K562 (cell line): ENCODE results near the gene CLCNKA. TPM values are rescaled to one million over a fixed set of nuclear protein-coding genes. Genes with fewer than 3 reads are reported as not detected.

Experiments
- ATAC-seq: fragments of 200-7000 bp; cut with Tn5 transposase; 3 replicates; pipeline ENCODE4 v1.9.1; 2020; ENCODE audit warnings: moderate library complexity
- BruUV-seq: library from RNA; stranded (reverse); fragments of 400-500 nt; replicated peaks from 2 replicates; lab custom pipeline; 2021; lab: Mats Ljungman, UMichigan
- CTCF ChIA-PET: fragments of 300-600 bp; formaldehyde crosslinking; extraction: SDS; loops from one replicate; lab custom pipeline; 2021; ENCODE audit warnings: low intra/inter-chr PET ratio; lab: Yijun Ruan, JAX
- POLR2A ChIA-PET: fragments of 300-600, 350-650 bp; sonication (Branson Sonifier 250); formaldehyde crosslinking; extraction: SDS; loops from one replicate; lab custom pipeline; 2021; ENCODE audit warnings: antibody characterized with exemption, inconsistent platforms; lab: Yijun Ruan, JAX
- DNase-seq, 4 experiments: peaks; one replicate each; pipeline versions ENCODE4 v3.0.0 to v3.0.0-alpha.2; 2011 to 2018; ENCODE audit warnings: low spot score in 3 of 4, mixed read lengths in 3 of 4; ENCODE audit errors: extremely low read depth in 1 of 4
- FAIRE-seq: peaks from 2 replicates; lab custom pipeline; 2011; peaks lifted over from hg19 to GRCh38; lab: Jason Lieb, UNC
- H2AFZ ChIP-seq: 2 replicates; pipeline ENCODE4 v1.6.0; 2011; ENCODE audit warnings: low read depth, low read length, control low read depth, inconsistent platforms
- H3K27ac ChIP-seq: fragments of 200-600 bp; 3 replicates; pipeline ENCODE4 v1.8.0; 2011; ENCODE audit warnings: low read depth, mild to moderate bottlenecking, control low read depth, inconsistent platforms, low read length, moderate library complexity, mixed read lengths; ENCODE audit errors: extremely low read depth
- H3K27me3 ChIP-seq, 2 experiments: fragments of 300-600 bp in 1 of 2; 2 replicates in 1 of 2; 3 replicates in 1 of 2; pipeline versions ENCODE4 v1.6.0 to v1.8.0; 2011; ENCODE audit warnings: inconsistent platforms in 2 of 2, low read length in 2 of 2, mild to moderate bottlenecking in 1 of 2, mixed read lengths in 1 of 2, moderate library complexity in 1 of 2; ENCODE audit not compliant: control insufficient read depth in 2 of 2, insufficient read depth in 2 of 2
- H3K36me3 ChIP-seq: fragments of 300-600 bp; 3 replicates; pipeline ENCODE4 v1.8.0; 2011; ENCODE audit warnings: mild to moderate bottlenecking, low read length, inconsistent platforms; ENCODE audit not compliant: control insufficient read depth, insufficient read depth
- H3K4me1 ChIP-seq, 2 experiments: fragments of 200-600 bp in 1 of 2; replicated peaks in 1 of 2; 2 replicates in 1 of 2; 3 replicates in 1 of 2; pipeline versions ENCODE4 v1.5.1 to v1.8.0; 2011; ENCODE audit warnings: inconsistent platforms in 2 of 2, low read length in 2 of 2, mild to moderate bottlenecking in 1 of 2, mixed read lengths in 1 of 2, moderate library complexity in 1 of 2; ENCODE audit not compliant: control insufficient read depth in 2 of 2, insufficient read depth in 2 of 2
- H3K4me2 ChIP-seq: 2 replicates; pipeline ENCODE4 v1.6.1; 2011; ENCODE audit warnings: low read length, control low read depth, inconsistent platforms, mixed read lengths; ENCODE audit not compliant: insufficient read depth
- H3K4me3 ChIP-seq: fragments of 200-600 bp; sonication (generic), shearing (Covaris generic); 2 replicates; pipeline ENCODE4 v1.5.1; 2016; ENCODE audit warnings: control low read depth, inconsistent platforms
- H3K79me2 ChIP-seq: fragments of 200-600 bp; 3 replicates; pipeline ENCODE4 v1.8.0; 2011; ENCODE audit warnings: low read length, inconsistent platforms; ENCODE audit not compliant: control insufficient read depth, insufficient read depth
- H3K9ac ChIP-seq, 2 experiments: 2 replicates each; pipeline versions ENCODE4 v1.6.0 to v1.6.1; 2011; ENCODE audit warnings: low read depth in 2 of 2, low read length in 2 of 2, control low read depth in 1 of 2, inconsistent platforms in 1 of 2, mild to moderate bottlenecking in 1 of 2, mixed read lengths in 1 of 2; ENCODE audit not compliant: insufficient read depth in 1 of 2
- H3K9me1 ChIP-seq: one replicate; pipeline ENCODE4 v1.6.0; 2011; ENCODE audit warnings: inconsistent platforms, mild to moderate bottlenecking, low read length, moderate library complexity; ENCODE audit not compliant: control insufficient read depth, insufficient read depth
- H3K9me3 ChIP-seq: replicated peaks from 2 replicates; pipeline ENCODE4 v1.5.1; 2011; ENCODE audit warnings: low read depth, low read length, inconsistent platforms; ENCODE audit not compliant: control insufficient read depth, insufficient read depth
- H4K20me1 ChIP-seq: replicated peaks from 2 replicates; pipeline ENCODE4 v1.6.1; 2011; ENCODE audit warnings: low read length, inconsistent platforms, mixed read lengths; ENCODE audit not compliant: control insufficient read depth, insufficient read depth
- ARID1B ChIP-seq: fragments of 450-650 bp; IDR thresholded peaks from 2 replicates; pipeline ENCODE4 v1.6.1; 2016; ENCODE audit warnings: antibody characterized with exemption, mild to moderate bottlenecking, inconsistent platforms
- BCOR ChIP-seq: fragments of 450-650 bp; IDR thresholded peaks from 2 replicates; pipeline ENCODE4 v1.6.1; 2016
- BDP1 ChIP-seq: IDR thresholded peaks from 3 replicates; pipeline ENCODE4 v1.6.1; 2011; ENCODE audit not compliant: insufficient read length, insufficient read depth
- HOXB6 ChIP-seq: fragments of 250-450 bp; sonication (Bioruptor Pico); IDR thresholded peaks from 2 replicates; pipeline ENCODE4 v1.5.1; 2022; ENCODE audit warnings: mild to moderate bottlenecking, borderline replicate concordance
- KDM1A ChIP-seq, 2 experiments: fragments of 450-650 bp; IDR thresholded peaks; 2 replicates each; pipeline ENCODE4 v1.6.1; 2016; ENCODE audit warnings: mild to moderate bottlenecking in 2 of 2
- NBN ChIP-seq: fragments of 450-650 bp; IDR thresholded peaks from 2 replicates; pipeline ENCODE4 v1.6.1; 2016; ENCODE audit warnings: low read depth, mild to moderate bottlenecking
- NFIC ChIP-seq: fragments of 450-650 bp; IDR thresholded peaks from 2 replicates; pipeline ENCODE4 v1.6.1; 2017; ENCODE audit warnings: mild to moderate bottlenecking, inconsistent platforms
- RBM25 ChIP-seq: fragments of 200-400 bp; formaldehyde crosslinking; IDR thresholded peaks from 2 replicates; pipeline ENCODE4 v1.6.1; 2018; ENCODE audit warnings: low read length, low read depth, moderate library complexity; ENCODE audit not compliant: severe bottlenecking
- SMARCA5 ChIP-seq: fragments of 450-650 bp; IDR thresholded peaks from 2 replicates; pipeline ENCODE4 v1.6.1; 2016
- YY1 ChIP-seq, 3 experiments: IDR thresholded peaks; 2 replicates each; pipeline ENCODE4 v1.6.1; 2011; ENCODE audit warnings: low read length in 2 of 3, mild to moderate bottlenecking in 2 of 3, moderate library complexity in 2 of 3, borderline replicate concordance in 1 of 3, control low read depth in 1 of 3, low read depth in 1 of 3; ENCODE audit not compliant: insufficient read depth in 3 of 3, insufficient replicate concordance in 2 of 3, control insufficient read depth in 1 of 3, insufficient read length in 1 of 3; ENCODE audit errors: extremely low read depth in 1 of 3
- ZC3H11A ChIP-seq: IDR thresholded peaks from 2 replicates; pipeline ENCODE4 v1.6.1; 2012; ENCODE audit warnings: low read depth, low read length, improper control_type of control experiment
- ZNF175 ChIP-seq: fragments of 200-800 bp; sonication (Bioruptor generic); IDR thresholded peaks from 2 replicates; pipeline ENCODE4 v1.6.1; 2016; ENCODE audit warnings: low read depth, mild to moderate bottlenecking, missing genetic modification characterization, missing compliant biosample characterization
- WGBS: fragments of 100-300 bp; shearing (Covaris generic); methylation state at CpG from one replicate; pipeline ENCODE4 v1.1.6; 2016; ENCODE audit warnings: low coverage, mixed read lengths; ENCODE audit not compliant: insufficient coverage; ENCODE audit errors: missing lambda C conversion rate; 5-methylcytosine and 5-hydroxymethylcytosine counted together
- in situ Hi-C: fragments of 300-500 bp; cut with MboI; formaldehyde crosslinking; loops from 4 replicates; pipeline ENCODE4 v1.15.0; 2018; ENCODE audit warnings: inconsistent platforms, mixed read lengths
- intact Hi-C: fragments of 100-400 bp; cut with micrococcal nuclease; formaldehyde crosslinking; loops from 2 replicates; pipeline ENCODE4 v1.14.2; 2022
- polyA plus RNA-seq, 8 experiments: library from polyadenylated mRNA; depleted of rRNA in 4 of 8; stranded (reverse) in 5 of 8; unstranded in 3 of 8; fragments of >200 nt; fragmentation: Nextera tagmentation in 2 of 8; fragmentation: Illumina TruSeq in 1 of 8; extraction: Ambion mirVana in 2 of 8; extraction: Trizol in 1 of 8; gene quantifications; 2 replicates each; pipeline versions ENCODE4 v1.2.1 to v1.2.3, GENCODE V29; 2011 to 2014; ENCODE audit warnings: inconsistent platforms in 1 of 8, missing spikeins in 1 of 8
- total RNA-seq, 7 experiments: library from RNA; depleted of rRNA in 6 of 7; stranded (reverse); fragments of >200 nt in 6 of 7; fragmentation: Illumina TruSeq in 2 of 7; extraction: Trizol in 2 of 7; gene quantifications; 2 replicates each; pipeline versions ENCODE4 v1.2.1 to v1.2.3, GENCODE V29; 2011 to 2021; ENCODE audit warnings: low replicate concordance in 1 of 7
- TF ChIP-seq, protein P1 (sequence below): sonication (generic); formaldehyde crosslinking; IDR thresholded peaks from 2 replicates; pipeline ENCODE4 v1.8.0; 2022; ENCODE audit warnings: mild to moderate bottlenecking, missing genetic modification reagents
- TF ChIP-seq, protein P2 (sequence below): fragments of 450-650 bp; IDR thresholded peaks from 2 replicates; pipeline ENCODE4 v1.7.0; 2016; ENCODE audit warnings: borderline replicate concordance

The CLCNKA gene
- total and polyA plus RNA-seq, 9 of the 15 experiments (the other 6 are each of a cell fraction or from before 2014, with no cell fraction given): 0.03 to 0.37 (median 0.10) TPM; not detected in 3

GRCh38 chr1:16080422-16081150 is 58.8 kb downstream of the CLCNKA start:
- no peak overlapping the region for H3K4me2 ChIP-seq
- no peaks in the 10 kb centered on the region for H4K20me1 ChIP-seq
- H3K27ac ChIP-seq: no peak overlapping the region
- H2AFZ ChIP-seq: peak overlapping the region; percentile 72
- CTCF ChIA-PET: interaction anchor here (1.2 to 9.0 kb wide), 4 partner anchors 41 to 283 kb away, joined by 3 to 208 read pairs (median 26); no protein-coding TSS in a partner anchor
- FAIRE-seq: peak; percentile 52
- H3K4me3 ChIP-seq: no peak overlapping the region
- in situ Hi-C loops (loop anchor here (5.0 kb wide), 3 partner anchors 107 to 282 kb away; no protein-coding TSS in a partner anchor), intact Hi-C loops (loop anchor here (5.0 kb wide), 1 partner anchor 72 kb away; no protein-coding TSS in a partner anchor)
- H3K9me3 ChIP-seq: no peaks in the 10 kb centered on the region
- BruUV-seq: no TSS peak
- H3K4me1 ChIP-seq: peaks cover 14 to 30% of the 10 kb centered on the region in 2 experiments; a peak in 4 of 5 replicates
- peak in 1 of 4 experiments; percentile 71 for DNase-seq
- WGBS: 38% methylated on average over 5 of the region's 5 CpGs
- POLR2A ChIA-PET: interaction anchor here (0.7 to 2.0 kb wide), 6 partner anchors 87 to 522 kb away, joined by 3 to 6 read pairs (median 4); no protein-coding TSS in a partner anchor
- peaks cover 0 to 3% of the 10 kb centered on the region in 2 experiments; a peak in 1 of 5 replicates for H3K27me3 ChIP-seq
- peak; percentile 44; the same call in 2 of the 3 replicates for ATAC-seq
- no peaks in the 10 kb centered on the region for H3K36me3 ChIP-seq
- H3K79me2 ChIP-seq: no peaks in the 10 kb centered on the region
- H3K9ac ChIP-seq: peak overlapping the region in 1 of 2 experiments; percentile 64; a peak in 1 of 4 replicates
- no peaks in the 10 kb centered on the region for H3K9me1 ChIP-seq
- TF ChIP-seq NFIC: peak; percentile 89
- TF ChIP-seq SMARCA5: peak; percentile 35; the same call in 1 of the 2 replicates
- peak; percentile 88 for TF ChIP-seq RBM25
- no peak for TF ChIP-seq BDP1
- TF ChIP-seq HOXB6 (CRISPR knock-in tag): no peak
- peak; percentile 64 for TF ChIP-seq BCOR
- TF ChIP-seq ZC3H11A: peak; percentile 66; the same call in 1 of the 2 replicates
- TF ChIP-seq YY1 (IDR thresholded peaks at IDR 0.05; ENCODE audit: borderline replicate concordance in 1 of 3, control insufficient read depth in 1 of 3, extremely low read depth in 1 of 3, insufficient read depth in 3 of 3, insufficient read length in 1 of 3, insufficient replicate concordance in 2 of 3, low read depth in 1 of 3, low read length in 2 of 3): peak in 2 of 3 experiments; percentile 27 to 64
- TF ChIP-seq KDM1A (IDR thresholded peaks at IDR 0.05): peak in 1 of 2 experiments; percentile 23; a peak in 1 of 4 replicates
- TF ChIP-seq, protein P1, sequence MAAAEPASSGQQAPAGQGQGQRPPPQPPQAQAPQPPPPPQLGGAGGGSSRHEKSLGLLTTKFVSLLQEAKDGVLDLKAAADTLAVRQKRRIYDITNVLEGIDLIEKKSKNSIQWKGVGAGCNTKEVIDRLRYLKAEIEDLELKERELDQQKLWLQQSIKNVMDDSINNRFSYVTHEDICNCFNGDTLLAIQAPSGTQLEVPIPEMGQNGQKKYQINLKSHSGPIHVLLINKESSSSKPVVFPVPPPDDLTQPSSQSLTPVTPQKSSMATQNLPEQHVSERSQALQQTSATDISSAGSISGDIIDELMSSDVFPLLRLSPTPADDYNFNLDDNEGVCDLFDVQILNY (CRISPR knock-in tag): no peak
- 0 out of 2 replicates have a peak, but pooled peaks have one; percentile 27 for TF ChIP-seq ARID1B
- TF ChIP-seq, protein P2, sequence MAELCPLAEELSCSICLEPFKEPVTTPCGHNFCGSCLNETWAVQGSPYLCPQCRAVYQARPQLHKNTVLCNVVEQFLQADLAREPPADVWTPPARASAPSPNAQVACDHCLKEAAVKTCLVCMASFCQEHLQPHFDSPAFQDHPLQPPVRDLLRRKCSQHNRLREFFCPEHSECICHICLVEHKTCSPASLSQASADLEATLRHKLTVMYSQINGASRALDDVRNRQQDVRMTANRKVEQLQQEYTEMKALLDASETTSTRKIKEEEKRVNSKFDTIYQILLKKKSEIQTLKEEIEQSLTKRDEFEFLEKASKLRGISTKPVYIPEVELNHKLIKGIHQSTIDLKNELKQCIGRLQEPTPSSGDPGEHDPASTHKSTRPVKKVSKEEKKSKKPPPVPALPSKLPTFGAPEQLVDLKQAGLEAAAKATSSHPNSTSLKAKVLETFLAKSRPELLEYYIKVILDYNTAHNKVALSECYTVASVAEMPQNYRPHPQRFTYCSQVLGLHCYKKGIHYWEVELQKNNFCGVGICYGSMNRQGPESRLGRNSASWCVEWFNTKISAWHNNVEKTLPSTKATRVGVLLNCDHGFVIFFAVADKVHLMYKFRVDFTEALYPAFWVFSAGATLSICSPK: no peak
- TF ChIP-seq ZNF175: no peak
- TF ChIP-seq NBN: no peak
